Stimulated activated CD4-positive, alpha-beta T cell treated with anti-CD3 and anti-CD28 coated beads, Interleukin-1b, Interleukin-23, amount 100 ng/mL, for 4 hours (primary cell): ENCODE results near the gene GHITM.
"Not testable (repeated sequence)": the region's sequence is repeated elsewhere in the genome, so short reads cannot be mapped to it uniquely, and the experiment has no call there.

Source experiments
- DNase-seq, 2 donors: peaks; one replicate each; pipeline ENCODE4 v3.0.0-alpha.2; 2020; ENCODE audit warnings: low read depth in 2 of 2

The GHITM gene

DNA sequence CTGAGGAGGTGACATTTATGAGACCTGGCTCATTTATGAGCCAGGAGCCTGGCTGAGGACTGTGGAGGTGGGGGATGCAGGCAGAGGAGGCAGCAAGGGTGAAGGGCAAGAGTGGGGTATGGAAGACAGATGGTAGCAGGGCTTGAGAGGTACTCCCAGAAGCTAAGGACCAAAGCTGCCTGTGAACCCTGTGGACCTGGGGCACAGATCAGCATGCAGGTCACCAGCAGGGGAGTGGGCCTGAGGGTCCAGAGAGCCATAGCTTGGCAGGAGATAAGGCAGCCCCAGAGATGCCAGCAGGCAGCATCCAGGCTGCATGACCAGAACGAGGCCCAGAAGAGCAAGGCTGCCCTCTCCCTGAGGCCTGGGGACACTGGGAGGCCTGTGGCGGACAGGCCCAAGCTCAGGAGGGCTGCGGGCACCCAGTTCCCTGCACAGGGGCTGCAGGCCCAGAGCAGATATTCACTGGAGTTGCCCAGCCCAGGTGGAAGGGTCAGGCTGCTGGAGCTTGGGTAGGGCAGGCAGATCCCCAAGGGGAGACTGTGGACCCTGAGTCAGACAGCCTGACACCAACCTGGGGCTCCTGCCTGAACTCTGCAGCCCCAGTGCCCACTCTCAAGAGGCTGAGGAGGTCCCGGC lies 37.6 kb downstream of the GHITM start:
- DNase-seq, result no peak

DNA sequence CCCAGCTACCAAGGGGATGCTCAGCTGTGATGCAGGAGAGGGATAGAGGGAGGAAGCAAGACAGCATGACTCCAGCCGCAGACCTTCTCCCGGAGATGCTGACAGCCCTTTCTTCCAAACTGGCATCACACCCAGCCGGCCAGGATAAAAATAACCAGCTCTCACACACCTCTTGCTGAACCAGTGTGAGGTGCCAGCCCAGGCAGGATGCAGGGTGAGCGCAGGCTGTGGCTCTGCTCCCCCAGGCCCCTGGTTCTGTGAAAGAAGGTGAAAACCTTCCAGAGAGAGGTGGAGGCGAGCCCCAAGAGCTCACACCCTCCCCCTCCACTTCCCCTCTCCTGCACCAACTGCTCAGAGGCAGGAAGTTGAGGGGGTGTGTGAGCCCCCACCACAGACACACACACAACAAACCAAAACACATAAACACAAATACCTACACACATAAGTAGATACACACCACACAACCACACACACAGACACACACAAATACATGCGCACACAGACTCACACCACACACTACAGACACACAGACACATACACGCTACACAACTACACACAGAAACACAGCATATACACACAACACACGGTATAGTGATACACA lies 38.3 kb downstream of the GHITM start:
- DNase-seq, result peak in 1 of 2 donors; percentile 12

DNA sequence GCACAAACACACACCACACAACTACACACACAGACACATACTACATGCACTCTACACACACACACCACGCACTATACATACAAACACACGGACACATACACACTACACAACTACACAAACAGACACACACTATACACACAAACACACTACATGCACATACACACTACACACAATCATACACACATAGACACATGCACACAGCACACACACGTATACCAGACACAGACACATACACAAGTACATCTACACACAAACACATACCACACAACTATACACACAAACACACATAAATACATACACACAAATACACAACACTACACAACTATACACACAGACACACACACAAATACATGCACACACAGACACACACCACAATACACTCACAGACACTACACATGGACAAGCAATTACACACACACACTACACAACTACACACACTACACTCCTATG lies 38.9 kb downstream of the GHITM start:
- no peak for DNase-seq

DNA sequence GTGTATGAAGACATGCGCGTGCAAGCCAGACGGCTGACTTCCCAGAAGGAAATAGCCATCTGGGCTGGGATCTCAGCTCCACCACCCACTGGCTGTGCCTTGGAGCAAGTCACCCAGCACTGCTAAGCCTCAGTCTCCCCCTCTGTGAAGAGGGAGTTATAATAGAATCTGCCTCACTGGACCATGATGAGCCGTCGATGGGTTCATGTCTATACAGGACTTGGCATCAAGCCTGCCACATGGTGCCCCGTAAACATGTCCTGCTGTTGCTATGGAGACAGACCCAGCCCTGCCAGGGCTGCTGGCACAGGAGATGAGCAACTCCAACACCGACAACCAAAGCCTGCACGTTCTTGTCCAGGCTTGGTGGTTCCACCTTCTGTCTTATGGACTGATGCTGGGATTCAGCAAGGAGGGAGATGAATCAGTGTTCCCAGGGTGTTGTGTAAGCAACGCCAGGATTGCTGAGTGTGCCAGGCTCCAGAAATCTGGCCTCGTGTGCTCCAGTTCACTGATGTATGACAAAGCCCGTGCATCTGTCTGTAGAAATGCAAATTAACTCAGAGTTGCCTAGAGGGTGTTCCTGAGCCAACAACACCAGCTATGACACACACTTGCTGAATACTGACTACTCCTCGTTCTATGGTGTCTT lies 39.9 kb downstream of the GHITM start:
- DNase-seq, result no peak

DNA sequence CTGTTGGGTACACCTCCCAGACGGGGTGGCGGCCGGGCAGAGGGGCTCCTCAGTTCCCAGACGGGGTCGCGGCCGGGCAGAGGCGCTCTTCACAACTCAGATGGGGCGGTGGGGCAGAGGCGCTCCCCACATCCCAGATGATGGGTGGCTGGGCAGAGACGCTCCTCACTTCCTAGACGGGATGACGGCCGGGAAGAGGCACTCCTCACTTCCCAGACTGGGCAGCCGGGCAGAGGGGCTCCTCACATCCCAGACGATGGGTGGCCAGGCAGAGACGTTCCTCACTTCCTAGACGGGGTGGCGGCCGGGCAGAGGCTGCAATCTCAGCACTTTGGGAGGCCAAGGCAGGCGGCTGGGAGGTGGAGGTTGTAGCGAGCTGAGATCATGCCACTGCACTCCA lies 41.1 kb downstream of the GHITM start:
- DNase-seq, result not testable (repeated sequence)

DNA sequence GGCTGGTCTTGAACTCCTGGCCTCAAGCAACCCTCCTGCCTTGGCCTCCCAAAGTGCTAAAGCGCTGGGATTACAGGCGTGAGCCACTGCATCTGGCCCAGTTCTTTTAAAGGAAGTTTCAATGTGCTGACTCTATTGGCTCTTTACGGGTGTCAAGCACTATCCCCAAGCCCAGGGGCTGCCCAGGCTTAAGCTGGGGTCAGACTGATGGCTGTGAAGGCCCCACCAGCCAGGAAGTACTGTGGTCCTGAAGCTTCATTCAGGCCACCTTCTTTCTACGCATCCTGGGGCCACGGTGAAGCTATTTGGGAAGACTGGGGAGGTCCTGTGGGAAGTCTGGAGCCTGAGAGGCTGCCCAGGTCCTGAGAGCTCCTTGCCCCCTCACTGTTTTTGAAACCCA lies 42.3 kb downstream of the GHITM start:
- no peak for DNase-seq

DNA sequence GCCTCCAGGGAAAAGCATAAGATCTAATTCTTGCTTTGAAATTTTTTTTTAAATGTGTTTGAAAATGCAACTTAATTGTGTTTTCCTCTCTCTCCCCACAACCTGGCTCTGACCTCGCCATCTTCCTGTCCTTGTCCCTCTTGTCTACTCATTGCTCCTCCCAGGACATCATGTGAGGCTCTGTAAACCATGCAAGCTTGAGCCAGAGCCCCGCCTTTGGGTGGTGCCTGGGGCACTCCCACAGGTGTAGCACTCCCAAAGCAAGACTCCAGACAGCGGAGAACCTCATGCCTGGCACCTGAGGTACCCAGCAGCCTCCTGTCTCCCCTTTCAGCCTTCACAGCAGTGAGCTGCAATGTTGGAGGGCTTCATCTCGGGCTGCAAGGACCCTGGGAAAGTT lies 45.2 kb downstream of the GHITM start:
- no peak for DNase-seq

DNA sequence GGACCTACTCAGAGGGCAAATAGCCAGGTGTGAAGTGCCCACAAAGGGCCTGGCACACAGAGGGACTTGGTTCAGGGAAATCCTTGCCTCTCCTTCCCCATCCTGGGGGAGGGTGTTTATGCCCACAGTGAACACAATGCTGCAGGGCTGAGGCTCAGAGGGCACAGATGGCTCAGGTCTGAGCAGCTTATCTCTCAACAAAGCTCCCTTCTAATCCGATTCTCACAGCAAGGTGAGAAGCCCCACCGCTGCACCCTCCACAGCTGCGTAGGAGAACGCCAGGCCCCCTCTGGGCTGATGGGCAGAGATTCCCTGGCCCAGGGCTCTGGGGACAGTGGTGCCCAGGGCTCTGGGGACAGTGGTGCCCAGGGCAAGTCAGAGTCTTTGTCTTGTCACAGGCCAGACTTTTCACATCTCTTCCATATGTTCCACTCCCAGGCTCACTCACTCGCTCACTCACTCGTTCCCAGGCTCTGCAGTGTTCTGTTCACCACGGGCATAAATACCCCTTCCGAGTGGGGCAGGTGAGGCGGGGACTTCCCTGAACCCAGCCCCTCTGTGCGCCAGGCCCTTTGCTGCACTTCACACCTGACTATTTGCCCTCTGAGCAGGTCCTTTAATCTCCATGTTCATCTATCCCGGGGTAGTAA lies 46.3 kb downstream of the GHITM start:
- DNase-seq, result no peak

DNA sequence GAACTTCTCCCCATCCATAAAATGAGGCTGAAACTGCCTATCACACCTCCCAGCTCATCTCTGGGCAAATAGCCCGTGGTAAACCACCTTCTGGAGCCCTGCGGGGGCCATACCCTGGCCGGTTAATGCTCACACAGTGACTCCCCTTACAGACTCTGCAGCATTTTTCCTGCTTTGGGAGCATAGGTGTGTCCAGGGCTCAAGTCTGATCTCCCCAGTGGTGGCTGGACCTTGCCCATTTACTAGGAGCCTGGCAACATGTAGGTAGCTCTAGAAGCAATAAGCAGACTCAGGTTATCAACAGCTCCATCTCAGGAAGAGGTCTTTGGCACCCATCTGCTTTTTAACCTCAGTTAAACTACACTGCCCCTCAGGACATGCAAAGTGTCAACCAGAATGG lies 49.5 kb downstream of the GHITM start:
- DNase-seq, result no peak

DNA sequence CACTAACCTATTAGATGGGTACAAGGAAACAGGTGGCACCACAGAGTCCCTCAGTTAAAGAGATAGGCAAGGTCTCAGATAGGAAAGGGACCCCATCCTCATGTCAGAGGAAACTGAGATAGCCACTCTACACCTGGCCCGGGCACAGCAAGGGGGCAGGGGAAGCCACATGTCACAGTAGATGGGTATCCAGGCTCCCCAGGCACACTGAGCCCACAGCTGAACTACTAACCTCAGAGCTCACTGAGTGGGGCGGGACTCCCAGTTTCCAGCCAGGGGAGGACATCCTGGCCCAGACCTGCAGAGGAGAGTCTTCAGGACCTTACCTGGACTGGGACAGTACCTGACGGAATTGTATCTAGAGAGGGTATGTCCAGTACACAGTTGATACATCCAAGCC lies 51.3 kb downstream of the GHITM start:
- no peak for DNase-seq

DNA sequence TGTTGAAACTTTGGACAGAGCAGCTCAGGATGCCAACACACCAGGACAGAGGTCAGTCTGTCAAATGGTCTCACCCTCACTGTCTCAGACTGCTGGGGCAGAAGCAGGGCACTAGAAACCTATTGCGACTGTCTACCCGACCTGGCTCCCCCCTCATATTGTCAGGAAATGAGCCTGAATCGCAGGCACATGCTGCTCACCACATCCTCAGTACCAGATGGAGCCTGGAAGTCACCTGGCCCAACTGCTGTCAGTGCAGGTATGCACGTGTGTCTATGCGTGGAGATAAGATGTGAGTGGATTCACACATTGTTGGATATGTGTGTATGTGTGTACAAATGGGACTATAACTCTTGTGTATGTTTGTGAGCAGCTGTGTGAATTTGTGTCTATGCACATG lies 51.8 kb downstream of the GHITM start:
- DNase-seq, result no peak

DNA sequence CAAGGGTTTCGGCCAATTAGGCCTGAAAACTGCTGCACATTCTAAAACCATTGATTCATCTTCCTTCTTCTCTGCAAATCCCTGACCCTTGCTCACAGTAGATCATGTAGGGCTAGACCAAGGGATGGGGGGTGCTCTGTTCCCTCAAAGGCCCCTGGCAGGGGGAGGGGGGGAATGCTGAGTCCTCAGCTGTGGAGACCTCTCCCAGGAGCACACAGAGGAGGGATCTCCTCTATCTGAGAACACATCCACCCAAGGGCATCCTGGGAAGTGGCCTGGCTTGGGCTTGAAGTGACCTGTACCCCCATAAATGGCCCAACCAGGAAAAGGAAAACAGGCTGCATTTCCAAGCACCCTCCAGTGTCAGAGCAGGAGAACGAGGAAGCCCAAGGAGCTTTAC lies 54.0 kb downstream of the GHITM start:
- no peak for DNase-seq

DNA sequence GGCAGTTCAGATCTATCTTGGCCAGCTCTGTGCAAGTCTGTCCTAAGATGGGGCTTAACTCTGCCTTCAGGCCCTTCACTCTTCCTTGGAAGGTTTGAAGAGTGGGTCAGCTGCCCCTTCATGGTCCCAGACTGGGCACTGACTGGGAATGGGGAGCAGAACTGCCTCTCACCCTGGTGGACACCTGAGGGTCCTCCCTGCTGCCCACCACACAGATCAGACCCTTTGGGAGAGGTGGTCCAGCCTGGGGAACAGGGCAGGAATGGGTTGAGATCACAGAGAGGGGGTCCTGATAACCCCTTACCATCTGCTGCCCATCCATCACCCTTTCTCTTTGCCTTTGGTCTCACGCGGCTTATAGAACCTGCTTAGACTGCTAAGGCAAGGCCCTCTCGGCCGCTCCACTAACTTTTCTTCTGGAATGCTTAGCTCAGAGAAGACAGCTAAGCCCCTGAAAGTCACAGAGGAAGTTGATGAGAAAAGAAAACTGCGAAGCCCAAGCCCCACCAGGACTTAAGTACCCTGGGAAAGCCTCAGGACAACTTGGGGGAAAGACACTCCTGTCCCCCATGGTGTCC lies 54.6 kb downstream of the GHITM start:
- no peak for DNase-seq

DNA sequence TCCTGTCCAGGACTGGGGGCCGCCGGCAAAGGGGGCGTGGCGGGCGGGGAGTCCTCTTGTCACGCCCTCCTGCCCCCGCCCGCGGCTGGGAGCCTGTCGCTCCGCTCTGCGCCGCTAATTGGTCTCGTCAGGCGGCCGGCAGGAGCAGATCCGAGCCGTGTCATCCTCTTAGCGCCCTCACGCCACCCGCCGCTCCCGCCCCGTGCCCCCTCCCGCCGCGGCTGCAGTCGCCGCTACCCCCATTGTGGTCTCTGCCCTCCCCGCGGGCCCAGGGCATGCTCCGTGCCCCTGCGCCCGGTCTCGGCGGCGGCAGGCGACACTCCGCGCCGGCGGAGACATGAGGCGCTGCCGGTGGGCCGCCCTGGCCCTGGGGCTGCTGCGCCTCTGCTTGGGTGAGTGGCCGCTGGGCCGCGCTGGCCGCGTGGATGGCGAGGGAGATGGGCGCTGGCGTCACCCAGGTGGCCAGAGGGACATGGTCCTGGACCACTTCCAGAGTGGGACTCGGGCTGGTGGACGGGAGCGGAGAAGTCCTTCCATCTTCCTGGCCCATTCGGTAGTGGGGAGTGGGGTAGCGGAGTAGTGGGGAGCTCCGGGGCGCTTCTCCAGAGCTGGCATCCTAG lies 55.2 kb downstream of the GHITM start, which contains the start of gene CDHR1:
CDHR1 (plus strand) TSS at position 114 of the 620 bp plus-strand sequence; CDS start at position 338, 224 bp downstream.
- peak in 1 of 2 donors; percentile 38 for DNase-seq

DNA sequence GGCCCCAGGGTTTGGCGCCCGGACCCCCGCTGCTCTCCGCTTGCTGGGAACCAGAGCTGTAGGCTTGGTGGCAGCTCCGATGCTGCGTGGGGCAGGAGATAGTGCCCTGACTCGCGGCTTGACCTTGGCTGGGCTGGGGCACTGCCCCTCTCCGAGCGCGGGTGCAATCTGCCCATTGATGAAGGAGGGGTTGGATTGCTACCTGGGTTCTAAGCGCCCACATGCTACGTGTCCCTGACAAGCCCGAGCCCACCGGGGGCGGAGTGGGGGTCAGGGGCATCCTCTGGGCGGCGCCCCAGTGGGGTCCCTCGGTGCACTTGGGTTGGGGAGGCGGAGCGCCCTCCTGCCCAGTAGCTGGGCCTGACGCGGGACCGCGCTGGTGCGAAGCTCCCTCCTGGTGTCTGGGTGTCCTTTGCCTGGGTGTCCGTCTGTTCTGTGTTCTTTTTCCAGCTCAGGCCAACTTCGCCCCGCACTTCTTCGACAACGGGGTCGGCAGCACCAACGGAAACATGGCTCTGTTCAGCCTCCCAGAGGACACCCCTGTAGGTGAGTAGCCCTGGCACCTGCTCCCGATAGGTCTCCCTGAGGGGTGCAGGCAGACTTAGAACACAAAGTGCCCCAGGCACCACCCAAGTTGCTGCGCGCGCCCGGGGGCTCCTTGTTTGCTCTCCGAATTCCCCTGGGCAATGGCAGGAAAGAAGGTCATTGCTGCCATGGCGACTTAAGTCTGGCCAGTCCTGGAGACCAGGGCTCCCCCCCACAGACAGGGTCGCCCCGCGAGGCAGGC lies 55.9 kb downstream of the GHITM start:
- no peak for DNase-seq

DNA sequence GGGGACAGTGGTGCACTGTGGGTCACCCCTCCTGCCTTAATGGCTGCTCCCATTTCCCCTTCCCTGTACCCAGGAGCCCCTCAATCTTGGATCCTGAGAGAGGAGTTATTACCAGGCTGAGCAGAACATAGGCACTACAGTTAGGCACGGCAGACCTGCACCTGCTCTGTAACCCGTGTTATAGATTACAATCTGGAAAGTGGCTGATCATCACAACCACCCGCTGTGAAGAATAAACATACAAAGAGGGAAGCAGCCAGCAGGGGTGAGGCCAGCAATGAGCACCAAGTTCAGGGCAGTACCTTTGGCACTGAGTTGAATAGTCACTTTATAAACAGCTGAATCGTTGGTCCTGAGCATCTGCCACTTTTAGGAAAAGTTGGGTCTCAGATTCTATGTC lies 56.8 kb downstream of the GHITM start:
- DNase-seq, result no peak

DNA sequence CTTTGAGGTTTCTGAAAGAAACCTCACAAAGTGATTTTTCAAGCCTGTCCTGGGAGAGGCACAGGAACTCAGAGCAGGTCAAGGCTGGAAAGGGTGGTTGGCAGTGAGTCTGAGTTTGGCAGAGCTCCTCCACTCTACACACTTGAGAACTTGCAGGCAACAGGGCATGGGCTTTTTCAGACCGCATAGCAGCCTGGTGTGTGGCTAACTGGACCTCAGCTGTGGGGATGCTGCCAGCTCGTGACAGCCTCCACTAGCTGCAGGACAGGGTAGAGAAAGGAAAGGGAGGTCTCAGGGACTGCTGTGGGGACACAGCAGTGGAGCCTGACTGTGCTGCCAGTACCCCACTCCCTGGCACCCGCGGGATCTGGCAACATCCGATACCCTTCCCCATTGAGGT lies 57.6 kb downstream of the GHITM start:
- no peak for DNase-seq

DNA sequence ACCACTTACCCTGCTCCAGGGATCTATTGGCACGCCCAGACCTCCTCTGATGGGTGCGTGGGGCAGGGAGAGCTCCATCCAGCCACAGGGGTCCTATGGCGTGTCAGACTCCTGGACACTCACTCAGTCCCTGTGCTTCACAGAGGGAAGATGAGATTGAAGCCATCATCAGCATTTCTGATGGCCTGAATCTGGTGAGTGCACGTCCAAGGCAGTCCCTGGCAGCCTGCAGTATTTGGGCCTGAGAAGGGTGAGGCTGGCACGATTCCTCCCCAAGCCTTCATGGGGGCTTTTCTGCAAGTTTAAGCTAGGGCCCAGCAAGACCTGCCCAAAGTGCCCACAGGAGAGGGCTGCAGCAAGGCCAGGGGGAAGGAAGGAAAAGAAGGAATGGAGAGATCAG lies 58.3 kb downstream of the GHITM start:
- DNase-seq, result no peak

DNA sequence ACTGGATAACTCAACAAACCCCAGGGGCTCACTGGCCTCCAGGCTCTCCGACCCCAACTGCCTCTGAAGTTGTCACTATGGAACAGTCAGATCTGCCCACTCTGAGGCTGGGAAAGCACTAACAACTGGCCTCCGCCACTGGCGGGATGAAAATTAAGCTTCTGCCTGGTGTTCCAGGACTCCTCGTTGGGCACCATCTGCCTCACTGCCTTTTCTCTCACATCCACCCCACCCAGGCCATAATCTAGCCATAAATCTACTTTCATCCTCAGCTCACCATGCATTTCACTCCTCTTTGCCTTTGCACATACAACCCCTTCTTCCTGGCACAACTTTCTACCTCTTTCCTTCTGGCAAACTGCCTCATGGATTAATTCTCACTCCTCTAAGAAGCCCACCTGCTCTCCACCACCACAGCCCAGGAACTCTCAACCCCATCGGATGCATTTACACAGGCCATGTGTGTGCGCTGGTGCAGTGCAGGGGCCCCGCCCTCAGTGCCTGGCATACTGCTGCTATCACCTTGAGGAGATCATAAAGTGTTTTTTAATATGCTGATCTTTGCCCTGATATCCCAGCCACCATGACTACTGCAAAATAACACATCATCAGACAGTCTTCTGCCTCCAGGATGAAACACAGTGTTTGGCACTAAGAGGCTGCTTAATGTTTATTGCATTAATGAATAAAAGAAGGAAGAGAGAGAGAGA lies 59.1 kb downstream of the GHITM start:
- no peak for DNase-seq

DNA sequence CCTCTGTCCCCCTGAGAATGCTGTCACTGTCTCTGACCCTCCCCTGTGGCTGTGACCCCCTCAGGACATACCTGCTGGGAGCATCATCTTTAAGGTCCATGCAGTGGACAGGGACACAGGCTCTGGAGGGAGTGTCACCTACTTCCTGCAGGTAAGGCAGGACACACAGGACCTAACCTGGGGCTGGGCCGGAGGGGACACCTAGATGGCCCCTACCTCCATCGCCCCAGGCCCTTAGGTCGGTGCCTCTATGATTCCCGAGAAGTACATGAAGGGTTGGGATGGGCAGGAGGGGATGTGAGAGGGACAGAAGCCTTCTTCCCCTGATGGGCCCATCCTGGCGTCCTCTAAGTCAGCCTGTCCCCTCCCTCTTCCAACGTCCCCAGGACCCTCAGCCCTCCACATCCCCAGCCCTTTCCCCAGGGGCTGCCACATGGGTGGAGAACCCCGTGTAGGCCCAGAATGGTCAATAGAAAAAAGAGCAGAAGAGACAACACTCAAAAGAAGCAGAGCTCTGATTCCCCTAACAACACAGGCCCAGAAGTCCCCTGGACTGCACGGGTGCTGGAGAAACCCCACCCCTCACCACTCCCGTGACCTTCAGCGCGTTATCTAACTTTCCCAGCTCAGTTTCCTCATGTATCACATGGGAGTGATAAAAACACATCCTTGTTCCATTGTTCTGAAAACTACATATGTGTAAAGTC lies 61.4 kb downstream of the GHITM start:
- DNase-seq, result no peak
